ENCODE data around the gene OR52E1.
"Not testable (repeated sequence)": the region's sequence is repeated elsewhere in the genome, so short reads cannot be mapped to it uniquely, and the experiment has no call there.

OR52E1 gene

DNA sequence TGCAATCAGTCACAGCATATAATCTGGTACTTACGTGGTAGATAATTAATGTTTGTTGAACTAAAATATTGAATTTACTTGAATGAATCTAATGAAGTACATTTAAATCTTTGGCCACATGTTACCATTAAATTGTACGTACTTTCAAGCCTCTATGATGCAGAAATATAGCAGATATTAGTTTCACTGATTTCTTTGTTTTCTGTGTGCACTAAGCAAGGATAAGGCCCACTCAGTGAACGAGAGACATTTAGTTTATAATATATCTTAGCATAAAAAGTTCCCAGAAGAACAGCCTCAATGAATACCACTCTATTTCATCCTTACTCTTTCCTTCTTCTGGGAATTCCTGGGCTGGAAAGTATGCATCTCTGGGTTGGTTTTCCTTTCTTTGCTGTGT lies at the start of gene OR52E1:
Gene OR52E1 (plus strand): TSS at position 301 of the 400 bp plus-strand sequence.
- no peak for DNase-seq (ENCODE audit: low read depth, low spot score)

DNA sequence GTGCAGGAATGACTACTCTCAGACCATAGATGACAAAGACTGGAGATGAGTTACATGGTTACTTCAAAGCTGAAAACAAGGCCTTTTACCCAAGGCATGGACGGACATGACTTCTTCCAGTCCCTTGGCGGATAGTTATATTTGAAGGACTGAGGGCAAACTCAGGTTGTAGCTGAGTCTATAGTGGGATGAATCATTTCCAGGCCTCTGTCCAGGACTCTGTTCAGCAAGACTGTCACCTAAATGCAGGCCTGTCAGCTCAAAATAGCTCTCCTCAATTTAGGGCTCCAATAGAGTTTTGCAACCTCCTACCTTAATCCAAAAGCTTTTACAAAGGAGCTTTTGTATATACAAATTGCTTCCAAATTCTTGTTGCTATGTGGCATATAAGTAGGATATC lies 47.4 kb upstream of the OR52E1 start:
- DNase-seq (ENCODE audit: low read depth, low spot score) = no peak

DNA sequence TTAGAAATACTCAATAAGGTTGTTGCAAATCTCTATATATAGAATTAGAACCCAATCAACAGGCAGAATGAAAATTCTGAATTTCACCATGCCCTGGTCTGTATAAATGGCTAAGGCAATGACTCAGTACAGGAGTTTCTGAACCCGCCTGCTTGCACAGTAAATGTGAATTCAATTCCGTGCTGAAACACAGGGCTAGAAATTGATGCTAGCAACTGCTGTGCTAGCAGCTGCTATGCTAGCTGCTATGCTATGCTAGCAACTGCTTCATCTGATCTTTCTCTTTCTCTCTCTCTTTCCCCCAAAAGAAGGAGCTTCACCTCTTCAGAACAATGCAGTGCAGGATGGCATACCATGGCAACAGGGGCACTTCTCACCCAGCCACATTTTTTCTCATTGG lies 32.7 kb upstream of the OR52E1 start:
- no peak for DNase-seq (ENCODE audit: low read depth, low spot score)

DNA sequence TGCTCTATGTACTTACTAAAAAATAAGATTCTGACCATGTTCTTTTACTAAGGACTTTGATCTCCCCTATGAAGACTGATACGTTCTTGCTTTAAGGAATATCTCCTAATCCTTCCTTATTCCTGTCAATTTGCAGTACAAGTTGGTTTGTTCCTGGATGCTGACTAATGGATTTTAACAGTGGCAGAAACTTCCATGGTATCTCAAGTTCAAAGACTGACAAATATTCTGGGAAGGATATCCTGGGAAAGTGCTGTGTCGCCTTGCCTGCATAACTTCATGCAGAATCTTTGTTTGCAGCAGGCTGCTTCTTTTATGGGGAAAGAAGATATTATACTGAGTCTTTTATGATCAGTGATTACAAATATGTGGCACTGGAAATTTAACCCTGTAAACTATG lies 31.4 kb upstream of the OR52E1 start:
- DNase-seq (ENCODE audit: low read depth, low spot score) = no peak

DNA sequence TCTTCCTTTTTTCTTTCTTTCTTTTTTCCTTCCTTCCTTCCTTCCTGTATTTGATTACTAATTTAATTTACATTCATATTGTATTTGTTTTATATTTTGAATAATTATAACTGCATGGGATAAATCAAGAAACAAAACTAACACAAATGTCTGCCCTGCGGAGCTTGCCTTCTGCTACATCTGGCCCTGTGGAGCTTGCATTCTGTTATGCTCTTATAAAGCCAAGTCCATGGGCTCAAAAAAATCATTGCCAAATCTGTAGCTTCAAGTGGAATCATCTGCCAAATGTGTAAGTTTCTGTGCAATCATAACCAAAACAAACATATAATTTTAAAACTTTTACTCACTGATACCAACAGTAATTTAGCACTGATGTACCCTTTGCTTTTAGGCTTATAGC lies 31.0 kb upstream of the OR52E1 start:
- no peak for DNase-seq (ENCODE audit: low read depth, low spot score)

DNA sequence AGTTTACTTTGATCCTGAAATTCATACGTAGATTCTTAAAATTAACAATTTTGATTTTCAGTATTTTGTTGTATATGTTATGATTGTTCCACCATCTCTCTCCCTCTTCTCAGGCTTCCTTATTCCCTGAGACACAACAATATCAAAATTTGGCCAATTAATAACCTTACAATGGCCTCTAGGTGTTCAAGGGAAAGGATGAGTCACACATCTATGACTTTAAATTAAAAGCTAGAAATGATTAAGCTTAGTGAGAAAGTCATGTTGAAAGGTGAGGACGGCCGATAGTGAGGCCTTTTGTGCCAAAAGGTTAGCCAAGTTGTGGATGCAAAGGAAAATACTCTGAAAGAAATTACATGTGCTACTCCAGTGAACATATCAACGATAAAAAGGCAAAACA lies 28.5 kb upstream of the OR52E1 start:
- no peak for DNase-seq (ENCODE audit: low read depth, low spot score)

DNA sequence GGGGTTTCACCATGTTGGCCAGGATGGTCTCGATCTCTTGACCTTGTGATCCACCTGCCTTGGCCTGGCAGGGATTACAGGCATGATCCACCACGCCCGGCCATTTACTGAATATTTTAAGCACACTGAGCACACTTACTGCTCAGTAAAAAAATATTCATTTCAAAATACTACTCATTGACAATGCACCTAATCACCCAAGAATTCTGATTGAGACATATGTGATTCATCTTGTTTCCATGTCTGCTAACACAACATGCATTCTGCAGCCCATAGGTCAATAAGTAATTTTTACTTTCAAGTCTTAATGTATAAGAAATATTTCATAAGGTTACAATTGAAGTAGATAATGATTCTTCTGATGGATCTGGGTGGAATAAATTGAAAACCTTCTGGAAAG lies 27.3 kb upstream of the OR52E1 start:
- no peak for DNase-seq (ENCODE audit: low read depth, low spot score)

DNA sequence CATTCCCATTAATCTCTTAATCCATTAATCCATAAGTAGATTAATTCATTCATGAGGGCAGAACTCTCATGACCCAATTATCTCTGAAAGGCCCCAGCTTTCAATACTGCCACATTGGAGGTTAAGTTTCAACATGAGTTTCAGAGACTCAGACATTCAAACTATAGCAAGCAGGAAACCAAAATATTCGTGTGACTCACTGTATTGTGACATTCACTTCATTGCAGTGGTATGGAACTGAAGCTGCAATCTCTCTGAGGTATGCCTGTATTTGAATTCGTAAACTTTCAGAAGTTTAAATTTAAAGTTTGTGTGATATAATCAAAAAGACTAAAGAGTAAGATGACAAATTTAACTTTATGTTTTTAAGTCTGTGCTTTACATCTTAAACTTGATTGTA lies 26.0 kb upstream of the OR52E1 start:
- no peak for DNase-seq (ENCODE audit: low read depth, low spot score)

DNA sequence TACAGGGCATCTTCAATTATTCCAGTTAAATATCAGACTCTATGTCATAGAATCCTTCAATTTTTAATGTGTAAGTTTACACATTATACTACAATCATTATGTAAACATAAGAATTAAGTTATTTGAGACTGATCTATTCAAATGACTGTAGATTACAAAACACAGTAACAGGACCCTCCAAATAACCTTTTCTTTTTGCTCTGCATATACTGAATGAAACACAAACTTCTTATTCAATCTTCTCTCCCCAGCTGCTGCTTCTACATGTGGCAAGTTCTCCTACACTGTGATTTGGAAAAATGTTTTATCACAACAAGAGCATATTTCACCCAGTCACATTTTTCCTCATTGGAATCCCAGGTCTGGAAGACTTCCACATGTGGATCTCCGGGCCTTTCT lies 23.1 kb upstream of the OR52E1 start, which contains the start of gene OR52J3:
Gene OR52J3 (plus strand): TSS at position 301 of the 400 bp plus-strand sequence. CDS start 0 bp downstream, at position 301.
- DNase-seq (ENCODE audit: low read depth, low spot score) = no peak

DNA sequence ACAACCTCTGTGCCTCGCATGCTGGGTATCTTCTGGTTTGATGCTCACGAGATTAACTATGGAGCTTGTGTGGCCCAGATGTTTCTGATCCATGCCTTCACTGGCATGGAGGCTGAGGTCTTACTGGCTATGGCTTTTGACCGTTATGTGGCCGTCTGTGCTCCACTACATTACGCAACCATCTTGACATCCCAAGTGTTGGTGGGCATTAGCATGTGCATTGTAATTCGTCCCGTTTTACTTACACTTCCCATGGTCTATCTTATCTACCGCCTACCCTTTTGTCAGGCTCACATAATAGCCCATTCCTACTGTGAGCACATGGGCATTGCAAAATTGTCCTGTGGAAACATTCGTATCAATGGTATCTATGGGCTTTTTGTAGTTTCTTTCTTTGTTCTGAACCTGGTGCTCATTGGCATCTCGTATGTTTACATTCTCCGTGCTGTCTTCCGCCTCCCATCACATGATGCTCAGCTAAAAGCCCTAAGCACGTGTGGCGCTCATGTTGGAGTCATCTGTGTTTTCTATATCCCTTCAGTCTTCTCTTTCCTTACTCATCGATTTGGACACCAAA lies 22.5 kb upstream of the OR52E1 start:
- no peak for DNase-seq (ENCODE audit: low read depth, low spot score)

DNA sequence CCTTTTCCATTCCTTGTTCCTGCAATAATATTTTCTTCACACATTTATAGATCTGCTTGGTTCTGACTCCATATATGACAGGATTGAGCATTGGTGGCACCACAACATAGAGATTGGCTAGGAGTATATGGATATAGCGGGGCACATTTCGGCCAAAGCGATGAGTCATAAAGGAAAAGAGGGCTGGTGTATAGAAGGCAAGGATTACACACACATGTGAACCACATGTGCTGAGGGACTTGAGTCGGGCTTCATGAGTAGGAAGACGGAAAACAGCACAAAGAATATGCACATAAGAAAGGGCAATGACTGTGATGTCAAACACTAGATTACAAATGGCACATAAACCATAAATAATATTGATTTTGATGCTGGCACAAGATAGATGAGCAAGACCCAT lies 10.7 kb upstream of the OR52E1 start:
- not testable (repeated sequence) for DNase-seq (ENCODE audit: low read depth, low spot score)

DNA sequence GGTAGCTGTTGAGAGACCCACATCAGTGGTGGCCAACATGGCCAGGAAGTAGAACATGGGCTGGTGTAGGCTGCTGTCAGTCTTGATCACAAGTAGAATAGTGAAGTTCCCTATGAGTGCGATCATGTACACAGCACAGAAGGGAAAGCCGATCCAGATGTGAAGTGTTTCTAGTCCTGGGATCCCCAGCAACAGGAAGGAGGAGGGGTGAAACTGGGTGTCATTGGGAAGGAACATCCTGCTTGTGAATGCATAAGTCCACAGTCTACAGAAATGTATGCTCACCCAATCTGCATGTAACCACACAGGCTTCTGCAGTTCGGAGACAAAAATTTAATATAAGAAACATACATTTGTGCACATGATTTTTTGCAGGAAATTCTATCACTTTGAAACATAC lies 10.0 kb upstream of the OR52E1 start, which contains the start of gene OR52E2:
Gene OR52E2 (minus strand): TSS at position 237 of the 400 bp plus-strand sequence. CDS start 0 bp downstream, at position 237.
- DNase-seq (ENCODE audit: low read depth, low spot score) = no peak

DNA sequence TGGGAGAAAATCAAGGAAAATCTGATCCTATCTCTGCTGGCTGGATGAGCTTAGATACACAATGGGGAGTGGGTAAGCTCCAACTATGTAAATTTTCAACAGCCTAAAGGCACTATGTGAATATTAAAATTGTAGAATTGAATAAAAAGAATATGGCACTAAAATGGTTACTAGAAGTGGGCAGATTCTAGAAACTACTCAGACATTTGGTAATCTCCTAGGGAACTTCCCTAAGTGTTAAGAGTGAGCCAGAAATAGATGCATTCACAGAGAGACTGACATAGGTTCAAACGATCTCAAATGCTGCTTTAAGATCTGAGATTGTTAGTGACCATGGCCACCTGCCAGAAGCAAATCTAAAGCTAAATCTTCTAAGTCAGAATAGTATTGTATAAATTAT lies 4.3 kb upstream of the OR52E1 start:
- DNase-seq (ENCODE audit: low read depth, low spot score) = no peak

DNA sequence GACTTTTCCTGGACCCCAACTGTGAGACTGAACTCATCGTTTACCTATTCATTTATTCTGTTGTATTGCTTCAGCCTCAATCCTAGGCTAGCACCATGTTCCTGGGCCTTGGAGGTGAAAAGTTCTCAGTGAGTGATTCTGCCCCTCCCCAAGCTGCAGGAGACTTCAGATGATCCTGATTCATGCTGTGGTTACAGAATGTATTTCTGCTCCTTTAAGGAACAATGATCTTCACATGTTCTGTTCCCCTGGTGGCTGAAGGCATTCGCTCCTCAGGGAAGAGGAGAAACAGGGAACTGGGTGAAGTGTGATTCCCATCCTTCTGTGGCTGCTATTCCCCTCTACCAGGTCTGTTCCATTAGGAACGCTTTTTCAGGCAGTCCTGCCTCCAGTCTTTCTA lies 2.4 kb downstream of the OR52E1 start:
- no peak for DNase-seq (ENCODE audit: low read depth, low spot score)

DNA sequence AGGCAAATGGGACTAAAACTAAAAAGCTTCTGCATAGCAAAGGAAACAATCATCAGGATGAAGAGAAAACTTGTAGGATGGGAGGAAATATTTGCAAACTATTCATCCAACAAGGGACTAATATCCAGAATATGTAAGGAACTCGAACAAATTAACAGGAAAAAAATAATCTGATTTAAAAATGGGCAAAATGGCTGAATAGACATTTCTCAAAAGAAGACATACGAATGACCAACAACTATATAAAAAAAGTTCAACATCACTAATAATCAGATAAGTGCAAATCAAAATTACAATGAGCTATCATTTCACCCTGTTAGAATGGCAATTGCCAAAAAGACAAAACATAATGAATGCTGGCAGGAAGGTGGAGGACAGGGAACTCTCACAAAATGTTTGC lies 12.0 kb downstream of the OR52E1 start:
- no peak for DNase-seq (ENCODE audit: low read depth, low spot score)

DNA sequence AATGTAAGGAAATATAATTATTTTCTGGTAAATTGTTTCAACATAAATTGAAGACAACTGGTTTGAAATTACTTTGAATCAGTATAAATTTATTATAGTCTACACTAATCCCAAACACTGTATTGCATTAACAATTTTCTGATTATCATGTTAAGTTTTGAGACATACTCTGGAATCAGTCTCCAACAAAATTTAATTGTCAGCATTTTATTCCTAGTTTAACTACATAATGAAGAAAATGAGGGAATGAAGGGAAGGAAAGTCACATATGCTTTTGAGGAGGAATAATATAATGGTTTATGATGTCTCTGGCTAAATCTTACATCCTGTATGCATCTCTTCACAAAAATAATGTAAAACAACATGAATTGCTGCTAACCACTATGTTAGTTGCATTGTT lies 14.2 kb downstream of the OR52E1 start:
- DNase-seq (ENCODE audit: low read depth, low spot score) = no peak

DNA sequence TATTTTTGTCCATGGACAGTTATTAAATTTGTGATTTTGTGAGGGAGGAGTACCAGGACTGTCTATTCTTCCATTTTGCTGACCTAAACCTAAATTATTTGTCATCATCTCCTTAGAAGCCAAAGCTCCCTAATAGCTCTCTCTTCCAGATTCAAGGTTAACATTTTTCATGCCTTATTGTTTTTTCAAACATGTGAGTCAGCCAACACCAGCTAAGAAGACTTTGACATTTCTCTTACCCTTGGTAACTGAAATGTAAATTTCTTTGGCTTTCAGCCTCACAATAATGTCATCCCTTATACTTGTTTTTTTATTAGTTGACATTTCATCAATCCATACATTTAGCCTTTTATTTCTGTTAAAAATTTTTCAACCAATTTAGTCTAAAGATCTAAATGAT lies 19.2 kb downstream of the OR52E1 start:
- no peak for DNase-seq (ENCODE audit: low read depth, low spot score)

DNA sequence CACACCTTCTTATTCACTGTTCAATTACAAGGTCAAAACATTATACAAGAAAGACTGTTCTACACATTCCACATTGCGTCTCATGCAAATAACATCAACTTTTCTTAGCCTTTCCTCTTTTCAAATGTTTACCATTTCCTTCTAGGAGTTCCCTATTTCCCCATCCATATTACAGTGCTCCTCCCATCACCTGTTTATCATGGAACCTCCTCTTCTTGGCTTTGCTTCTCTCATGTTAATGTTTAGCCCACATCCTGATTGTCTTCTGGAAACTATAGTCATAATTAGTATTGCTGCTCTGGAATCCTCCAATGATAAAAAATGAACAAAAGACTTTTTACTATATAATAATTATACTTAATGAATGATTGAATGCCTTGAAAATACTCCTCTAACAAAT lies 21.3 kb downstream of the OR52E1 start:
- DNase-seq (ENCODE audit: low read depth, low spot score) = no peak

DNA sequence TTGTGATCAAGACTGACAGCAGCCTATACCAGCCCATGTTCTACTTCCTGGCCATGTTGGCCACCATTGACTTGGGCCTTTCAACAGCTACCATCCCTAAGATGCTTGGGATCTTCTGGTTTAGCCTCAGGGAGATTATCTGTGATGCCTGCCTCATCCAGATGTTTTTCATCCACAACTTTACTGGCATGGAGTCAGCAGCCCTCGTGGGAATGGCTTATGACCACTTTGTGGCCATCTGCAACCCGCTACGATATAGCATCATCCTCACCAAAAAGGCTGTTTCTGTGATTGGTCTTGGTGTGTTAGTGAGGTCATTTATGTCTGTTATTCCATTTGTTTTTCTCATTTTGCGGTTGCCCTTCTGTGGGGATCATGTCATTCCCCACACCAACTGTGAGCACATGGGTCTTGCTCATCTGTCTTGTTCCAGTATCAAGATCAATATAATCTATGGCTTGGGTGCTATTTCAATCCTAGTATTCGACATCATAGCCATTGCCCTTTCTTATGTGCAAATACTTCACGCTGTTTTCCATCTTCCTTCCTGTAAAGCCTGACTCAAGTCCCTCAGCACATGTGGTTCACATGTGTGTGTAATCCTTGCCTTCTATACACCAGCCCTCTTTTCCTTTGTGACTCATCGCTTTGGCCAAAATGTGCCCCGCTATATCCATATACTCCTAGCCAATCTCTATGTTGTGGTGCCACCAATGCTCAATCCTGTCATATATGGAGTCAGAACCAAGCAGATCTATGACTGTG lies 23.6 kb downstream of the OR52E1 start:
- DNase-seq (ENCODE audit: low read depth, low spot score) = no peak

DNA sequence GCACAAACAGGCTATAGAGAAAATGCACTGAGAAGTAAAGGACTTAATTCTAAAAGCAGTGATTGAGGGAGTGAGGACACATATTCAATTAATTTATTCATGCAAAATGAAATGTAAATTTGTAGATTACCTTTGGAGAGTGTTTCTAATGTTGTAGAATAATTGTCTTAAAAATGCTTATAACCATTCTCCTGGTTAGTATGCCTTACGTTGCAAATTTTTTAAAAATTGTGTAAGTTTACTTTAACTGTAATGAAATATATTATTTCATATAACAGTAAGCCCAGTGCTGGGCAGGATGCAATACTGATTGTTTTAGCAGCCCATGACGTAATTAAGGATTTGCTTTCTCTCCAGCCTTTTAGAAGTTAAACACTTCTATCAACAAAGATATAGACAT lies 26.6 kb downstream of the OR52E1 start:
- no peak for DNase-seq (ENCODE audit: low read depth, low spot score)

DNA sequence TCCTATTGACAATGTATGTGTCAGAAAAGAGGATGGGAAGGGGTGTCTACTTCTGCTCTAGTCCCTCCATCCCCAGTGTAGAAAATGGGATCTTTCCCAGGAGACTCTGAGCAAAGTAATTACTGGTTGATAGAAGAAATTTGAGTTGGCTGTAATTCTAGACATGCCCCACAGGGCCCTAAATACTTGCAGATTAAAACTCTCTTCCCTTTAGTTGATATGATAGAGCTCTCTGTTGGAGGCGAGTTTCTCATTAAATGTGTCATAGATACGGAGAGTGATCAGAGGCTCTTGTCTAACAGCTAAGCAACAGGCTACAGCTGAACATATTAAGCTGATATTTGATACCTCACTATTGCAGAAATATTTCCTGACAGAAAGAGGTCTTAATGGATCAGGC lies 32.9 kb downstream of the OR52E1 start:
- DNase-seq (ENCODE audit: low read depth, low spot score) = no peak

DNA sequence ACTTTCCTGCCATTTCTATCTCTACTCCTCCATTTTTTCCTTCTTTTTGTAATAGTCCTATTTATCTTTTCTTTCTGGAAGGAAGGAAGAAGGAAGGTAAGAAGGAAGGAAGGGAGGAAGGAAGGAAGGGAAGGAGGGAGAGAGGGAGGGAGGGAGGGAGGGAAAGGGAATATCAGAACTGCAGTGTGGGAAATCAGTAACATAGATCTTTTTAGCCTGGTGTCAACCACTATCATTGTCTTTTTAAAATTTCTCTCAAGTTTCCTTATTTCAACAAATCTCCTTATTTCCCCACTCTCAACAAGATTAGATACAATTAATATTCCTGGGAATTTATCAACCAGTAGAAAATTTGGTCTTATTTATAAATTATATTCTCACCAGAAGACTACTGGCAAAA lies 33.7 kb downstream of the OR52E1 start:
- DNase-seq (ENCODE audit: low read depth, low spot score) = no peak

DNA sequence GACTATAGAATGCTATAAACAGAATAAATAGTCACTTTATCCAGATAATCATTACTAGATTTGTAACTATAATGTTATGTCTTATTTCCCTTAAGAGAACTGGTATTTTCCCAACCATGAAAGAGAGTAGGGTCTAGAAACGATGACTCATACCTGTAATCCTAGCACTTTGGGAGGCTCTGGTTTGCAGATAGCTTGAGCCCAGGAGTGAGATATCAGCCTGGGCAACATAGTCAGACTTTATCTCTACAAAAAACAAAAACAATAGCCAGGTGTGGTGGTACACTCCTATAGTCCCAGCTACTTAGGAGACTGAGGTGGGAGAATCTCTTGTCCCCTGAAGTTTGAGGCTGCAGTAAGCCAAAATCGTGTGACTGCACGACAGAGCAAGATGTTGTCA lies 37.9 kb downstream of the OR52E1 start:
- no peak for DNase-seq (ENCODE audit: low read depth, low spot score)

All from ELF-1 (cell line).